HFFc6 (cell line): Measurements from ENCODE around the gene TGFB2. TPM values are rescaled to one million over a fixed set of nuclear protein-coding genes. Genes with fewer than 3 reads are reported as not detected.

ENCODE experiments used
- DNase-seq: peaks from one replicate; pipeline ENCODE4 v3.0.0-alpha.2; 2018
- H3K27ac Mint-ChIP-seq: 2 replicates; pipeline ENCODE4 v1.8.0; 2020; ENCODE audit warnings: mild to moderate bottlenecking, mixed read lengths
- H3K27me3 Mint-ChIP-seq: 2 replicates; pipeline ENCODE4 v1.8.0; 2021; ENCODE audit warnings: mild to moderate bottlenecking, moderate library complexity, mixed read lengths; ENCODE audit not compliant: insufficient read depth
- H3K36me3 Mint-ChIP-seq: 2 replicates; pipeline ENCODE4 v1.8.0; 2021; ENCODE audit warnings: low read depth, mixed read lengths
- H3K4me1 Mint-ChIP-seq: 2 replicates; pipeline ENCODE4 v1.8.0; 2020; ENCODE audit warnings: low read depth, mixed read lengths
- H3K4me3 Mint-ChIP-seq: 2 replicates; pipeline ENCODE4 v1.8.0; 2020; ENCODE audit warnings: mild to moderate bottlenecking, moderate library complexity, mixed read lengths
- H3K9me3 Mint-ChIP-seq: 2 replicates; pipeline ENCODE4 v1.8.0; 2020; ENCODE audit warnings: mild to moderate bottlenecking, mixed read lengths
- CTCF ChIP-seq: fragments of 200-600 bp; sonication (generic); IDR thresholded peaks from 2 replicates; pipeline ENCODE4 v1.5.0; 2021; ENCODE audit warnings: antibody characterized with exemption, mild to moderate bottlenecking
- total RNA-seq, 6 experiments: library from RNA; stranded (reverse); fragmentation: NEBNext Ultra II Directional; extraction: Animal tissue kit (Norgen Biotek cat#: 25700); gene quantifications; 2 replicates in 1 of 6; 3 replicates in 5 of 6; pipeline ENCODE4 v1.2.3, GENCODE V29; 2021

TGFB2 gene
- total RNA-seq, 6 experiments from 2014 or later, result 2.0 to 11.8 (median 2.5) TPM

- 0 out of 2 replicates have a peak, but pooled peaks cover 8% of the 10 kb centered on the region for H3K4me1 Mint-ChIP-seq
- H3K27ac Mint-ChIP-seq, result no peak overlapping the region
Measured at GRCh38 chr1:218444173-218444572, 99.0 kb downstream of the TGFB2 start.

GRCh38 chr1:218444588-218444987 lies 99.5 kb downstream of the TGFB2 start:
- TF ChIP-seq CTCF, result no peak

More at GRCh38 chr1:218444173-218444572, 99.0 kb downstream of the TGFB2 start:
- Mint-ChIP-seq H3K27me3 (no peaks in the 10 kb centered on the region), H3K9me3 (no peaks in the 10 kb centered on the region), H3K36me3 (no peaks in the 10 kb centered on the region; the same call in 1 of the 2 replicates), H3K4me3 (no peak overlapping the region)
- DNase-seq, result no peak
- TF ChIP-seq CTCF, result no peak

GRCh38 chr1:218447010-218447689 lies 102.0 kb downstream of the TGFB2 start:
- H3K36me3 Mint-ChIP-seq, result no peaks in the 10 kb centered on the region; the same call in 1 of the 2 replicates
- H3K4me3 Mint-ChIP-seq, result no peak overlapping the region
- no peaks in the 10 kb centered on the region for H3K27me3 Mint-ChIP-seq
- no peaks in the 10 kb centered on the region for H3K4me1 Mint-ChIP-seq
- no peak for TF ChIP-seq CTCF
- H3K9me3 Mint-ChIP-seq, result no peaks in the 10 kb centered on the region
- no peak for DNase-seq
- no peak overlapping the region for H3K27ac Mint-ChIP-seq

More at GRCh38 chr1:218444588-218444987, 99.5 kb downstream of the TGFB2 start:
- H3K4me1 Mint-ChIP-seq, result 0 out of 2 replicates have a peak, but pooled peaks cover 5% of the 10 kb centered on the region
- no peak overlapping the region for H3K4me3 Mint-ChIP-seq
- DNase-seq, result no peak
- H3K9me3 Mint-ChIP-seq, result no peaks in the 10 kb centered on the region
- H3K36me3 Mint-ChIP-seq, result no peaks in the 10 kb centered on the region; the same call in 1 of the 2 replicates
- no peak overlapping the region for H3K27ac Mint-ChIP-seq
- H3K27me3 Mint-ChIP-seq, result no peaks in the 10 kb centered on the region

GRCh38 chr1:218451415-218451814 lies 106.3 kb downstream of the TGFB2 start:
- TF ChIP-seq CTCF, result no peak
- H3K36me3 Mint-ChIP-seq, result no peaks in the 10 kb centered on the region; the same call in 1 of the 2 replicates
- no peak overlapping the region for H3K4me3 Mint-ChIP-seq
- no peaks in the 10 kb centered on the region; the same call in 1 of the 2 replicates for H3K27me3 Mint-ChIP-seq
- no peak for DNase-seq
- no peak overlapping the region for H3K27ac Mint-ChIP-seq
- H3K4me1 Mint-ChIP-seq, result peaks cover 6% of the 10 kb centered on the region; the same call in 1 of the 2 replicates
- no peaks in the 10 kb centered on the region for H3K9me3 Mint-ChIP-seq

- no peak for TF ChIP-seq CTCF
- DNase-seq, result no peak
- Mint-ChIP-seq H3K4me1 (peaks cover 17% of the 10 kb centered on the region), H3K9me3 (no peaks in the 10 kb centered on the region), H3K4me3 (no peak overlapping the region), H3K36me3 (no peaks in the 10 kb centered on the region), H3K27ac (no peak overlapping the region), H3K27me3 (no peaks in the 10 kb centered on the region; the same call in 1 of the 2 replicates)
Measured at GRCh38 chr1:218454700-218455282, 109.7 kb downstream of the TGFB2 start.
